HepG2 (cell line): ENCODE measurements around the gene LRRC25. TPM values are rescaled to one million over a fixed set of nuclear protein-coding genes. Genes with fewer than 3 reads are reported as not detected.
A peak's percentile ranks its signal among the peaks of the same experiment; 100 is the strongest.

Experiments used
- ARNT ChIP-seq: fragments of 450-650 bp; IDR thresholded peaks from 2 replicates; pipeline ENCODE4 v1.6.1; 2017
- CERS6 ChIP-seq: sonication (generic); formaldehyde crosslinking; IDR thresholded peaks from 2 replicates; pipeline ENCODE4 v1.5.0; 2020; ENCODE audit warnings: missing genetic modification reagents
- CREM ChIP-seq, 2 experiments: sonication (generic) in 1 of 2; formaldehyde crosslinking in 1 of 2; IDR thresholded peaks; 2 replicates each; pipeline versions ENCODE4 v1.4.0 to v1.6.1; 2016 to 2020; ENCODE audit warnings: antibody characterized with exemption in 1 of 2, mild to moderate bottlenecking in 1 of 2, missing genetic modification reagents in 1 of 2
- FOXO1 ChIP-seq: sonication (generic); formaldehyde crosslinking; IDR thresholded peaks from 2 replicates; pipeline ENCODE4 v1.4.0; 2020; ENCODE audit warnings: missing genetic modification reagents
- FOXP1 ChIP-seq, 2 experiments: fragments of 450-650 bp in 1 of 2; IDR thresholded peaks; 2 replicates each; pipeline ENCODE4 v1.6.1; 2017 to 2018; ENCODE audit warnings: antibody characterized with exemption in 1 of 2
- GFI1 ChIP-seq: sonication (generic); formaldehyde crosslinking; IDR thresholded peaks from 2 replicates; pipeline ENCODE4 v1.5.0; 2020; ENCODE audit warnings: missing genetic modification reagents, mild to moderate bottlenecking, borderline replicate concordance
- GTF2F1 ChIP-seq: fragments of 150-350 bp; IDR thresholded peaks from 2 replicates; pipeline ENCODE4 v1.6.1; 2014; ENCODE audit warnings: low read length
- JARID2 ChIP-seq: sonication (generic); formaldehyde crosslinking; IDR thresholded peaks from 2 replicates; pipeline ENCODE4 v1.8.1; 2023; ENCODE audit warnings: missing genetic modification reagents, inconsistent platforms; ENCODE audit not compliant: insufficient replicate concordance
- JUN ChIP-seq: sonication (generic); formaldehyde crosslinking; IDR thresholded peaks from 2 replicates; pipeline ENCODE4 v1.4.0; 2020; ENCODE audit warnings: mild to moderate bottlenecking, missing genetic modification reagents
- KLF16 ChIP-seq, 2 experiments: sonication (generic) in 1 of 2; formaldehyde crosslinking in 1 of 2; IDR thresholded peaks; 2 replicates each; pipeline versions ENCODE4 v1.6.1 to v1.8.0; 2016 to 2023; ENCODE audit warnings: missing genetic modification reagents in 2 of 2, missing compliant biosample characterization in 1 of 2
- KMT2B ChIP-seq: IDR thresholded peaks from 2 replicates; pipeline ENCODE4 v1.6.1; 2016; ENCODE audit warnings: missing genetic modification reagents, missing compliant biosample characterization
- LCORL ChIP-seq, 2 experiments: fragments of 450-650 bp in 1 of 2; sonication (generic) in 1 of 2; formaldehyde crosslinking in 1 of 2; IDR thresholded peaks; 2 replicates each; pipeline versions ENCODE4 v1.5.0 to v1.6.1; 2017 to 2020; ENCODE audit warnings: antibody characterized with exemption in 1 of 2, missing genetic modification reagents in 1 of 2
- MED8 ChIP-seq: sonication (generic); formaldehyde crosslinking; IDR thresholded peaks from 2 replicates; pipeline ENCODE4 v1.8.1; 2023; ENCODE audit warnings: mild to moderate bottlenecking, missing genetic modification reagents; ENCODE audit not compliant: insufficient replicate concordance
- NR2F2 ChIP-seq: IDR thresholded peaks from 2 replicates; pipeline ENCODE4 v1.6.1; 2012; ENCODE audit warnings: low read depth, inconsistent platforms, borderline replicate concordance
- PCBP1 ChIP-seq: fragments of 200-400 bp; formaldehyde crosslinking; IDR thresholded peaks from 2 replicates; pipeline ENCODE4 v1.6.1; 2017; ENCODE audit warnings: mild to moderate bottlenecking, low read depth, low read length, borderline replicate concordance
- RBFOX2 ChIP-seq: fragments of 200-400 bp; formaldehyde crosslinking; IDR thresholded peaks from 2 replicates; pipeline ENCODE4 v1.6.1; 2017; ENCODE audit warnings: low read depth, mild to moderate bottlenecking, low read length
- SALL2 ChIP-seq: sonication (generic); formaldehyde crosslinking; IDR thresholded peaks from 2 replicates; pipeline ENCODE4 v1.8.1; 2023; ENCODE audit warnings: mild to moderate bottlenecking, missing genetic modification reagents, inconsistent platforms
- SYNCRIP ChIP-seq: fragments of 200-400 bp; formaldehyde crosslinking; IDR thresholded peaks from 2 replicates; pipeline ENCODE4 v1.6.1; 2018; ENCODE audit warnings: mild to moderate bottlenecking, low read depth, low read length; ENCODE audit not compliant: insufficient read depth
- TBX2 ChIP-seq: sonication (generic); formaldehyde crosslinking; IDR thresholded peaks from 2 replicates; pipeline ENCODE4 v1.5.0; 2020; ENCODE audit warnings: missing genetic modification reagents, mild to moderate bottlenecking, borderline replicate concordance
- ZBTB2 ChIP-seq: sonication (generic); formaldehyde crosslinking; IDR thresholded peaks from 2 replicates; pipeline ENCODE4 v1.8.0; 2022; ENCODE audit warnings: low read depth, missing genetic modification reagents
- ZNF20 ChIP-seq: sonication (generic); formaldehyde crosslinking; IDR thresholded peaks from 2 replicates; pipeline ENCODE4 v1.4.0; 2020; ENCODE audit warnings: mild to moderate bottlenecking, moderate library complexity, missing genetic modification reagents
- ZNF232 ChIP-seq: sonication (generic); formaldehyde crosslinking; IDR thresholded peaks from 2 replicates; pipeline ENCODE4 v1.4.0; 2020; ENCODE audit warnings: missing genetic modification reagents, borderline replicate concordance
- ZNF747 ChIP-seq: sonication (generic); formaldehyde crosslinking; IDR thresholded peaks from 2 replicates; pipeline ENCODE4 v1.8.1; 2023; ENCODE audit warnings: missing genetic modification reagents, mild to moderate bottlenecking, borderline replicate concordance
- ZNF816 ChIP-seq: sonication (generic); formaldehyde crosslinking; IDR thresholded peaks from 2 replicates; pipeline ENCODE4 v1.8.0; 2022; ENCODE audit warnings: missing genetic modification reagents, mild to moderate bottlenecking, borderline replicate concordance
- ZNF841 ChIP-seq: sonication (generic); formaldehyde crosslinking; IDR thresholded peaks from 2 replicates; pipeline ENCODE4 v1.8.1; 2023; ENCODE audit warnings: missing genetic modification reagents, borderline replicate concordance
- ZNF878 ChIP-seq: sonication (generic); formaldehyde crosslinking; IDR thresholded peaks from 2 replicates; pipeline ENCODE4 v1.8.1; 2023; ENCODE audit warnings: mild to moderate bottlenecking, missing genetic modification reagents, moderate library complexity
- polyA plus RNA-seq, 8 experiments: library from polyadenylated mRNA; depleted of rRNA in 3 of 8; stranded (reverse) in 7 of 8; unstranded in 1 of 8; fragments of >200 nt; fragmentation: Illumina TruSeq in 4 of 8; extraction: Trizol in 4 of 8; gene quantifications; 2 replicates each; pipeline versions ENCODE4 v1.2.1 to v1.2.3, GENCODE V29; 2011 to 2016; ENCODE audit warnings: low read depth in 4 of 8, missing spikeins in 1 of 8, mixed read lengths in 1 of 8; ENCODE audit not compliant: insufficient read depth in 1 of 8
- total RNA-seq, 5 experiments: library from RNA; depleted of rRNA; stranded (reverse); fragments of >200 nt; fragmentation: Illumina TruSeq; extraction: Trizol; gene quantifications; 2 replicates each; pipeline ENCODE4 v1.2.3, GENCODE V29; 2016; ENCODE audit warnings: low read depth in 1 of 5

LRRC25 gene
- total and polyA plus RNA-seq, 2 of the 13 experiments (the other 11 are each of a cell fraction or from before 2014, with no cell fraction given) = 0.13 to 0.53 TPM

GRCh38 chr19:18379803-18380747 lies 17.3 kb downstream of the LRRC25 start (continued):
- TF ChIP-seq ZBTB2 (peak; percentile 53), ZNF878 (CRISPR knock-in tag) (peak; percentile 98), RBFOX2 (peak; percentile 21; the same call in 1 of the 2 replicates), SYNCRIP (no peak), ZNF841 (CRISPR knock-in tag) (peak; percentile 76; the same call in 1 of the 2 replicates), SALL2 (CRISPR knock-in tag) (peak; percentile 81; the same call in 1 of the 2 replicates), JUN (peak; percentile 99), KLF16 (CRISPR knock-in tag; IDR thresholded peaks at IDR 0.05) (peak in 1 of 2 experiments; percentile 95; a peak in 2 of 4 replicates), PCBP1 (no peak), TBX2 (CRISPR knock-in tag) (peak; percentile 99), MED8 (peak; percentile 99), LCORL (IDR thresholded peaks at IDR 0.05) (peak; percentile 100), LCORL (CRISPR knock-in tag; IDR thresholded peaks at IDR 0.05) (peak; percentile 100), NR2F2 (peak; percentile 97), ZNF747 (CRISPR knock-in tag) (peak; percentile 97; the same call in 1 of the 2 replicates), FOXP1 (IDR thresholded peaks at IDR 0.05) (peak; percentile 99), FOXP1 (CRISPR knock-in tag; IDR thresholded peaks at IDR 0.05) (peak; percentile 100), GTF2F1 (no peak), ARNT (no peak), ZNF816 (peak; percentile 99), CERS6 (CRISPR knock-in tag) (no peak), JARID2 (CRISPR knock-in tag) (no peak), ZNF232 (CRISPR knock-in tag) (no peak; the same call in 1 of the 2 replicates), ZNF20 (no peak), KMT2B (CRISPR knock-in tag) (0 out of 2 replicates have a peak, but pooled peaks have one; percentile 44), GFI1 (peak; percentile 95), CREM (IDR thresholded peaks at IDR 0.05) (peak; percentile 95), CREM (CRISPR knock-in tag; IDR thresholded peaks at IDR 0.05) (no peak), FOXO1 (CRISPR knock-in tag) (peak; percentile 97)
